CD14-positive monocyte (primary cell): ENCODE results near the gene SESN3. TPM values are rescaled to one million over a fixed set of nuclear protein-coding genes. Genes with fewer than 3 reads are reported as not detected.
A peak's percentile ranks its signal among the peaks of the same experiment; 100 is the strongest.

ENCODE experiments used
- DNase-seq, 3 donors: peaks; one replicate each; pipeline ENCODE4 v3.0.0-alpha.2; 2011 to 2022
- H2AFZ ChIP-seq: 2 replicates; pipeline ENCODE4 v1.6.0; 2012; ENCODE audit warnings: mild to moderate bottlenecking, low read depth, low read length, inconsistent platforms; ENCODE audit not compliant: insufficient read depth, poor library complexity, severe bottlenecking
- H3K27ac ChIP-seq, 2 donors: 1 replicate in 1 of 2; 2 replicates in 1 of 2; pipeline ENCODE4 v1.5.1; 2012 to 2013; ENCODE audit warnings: low read length in 2 of 2, control low read depth in 1 of 2, inconsistent platforms in 1 of 2, low read depth in 1 of 2, mild to moderate bottlenecking in 1 of 2
- H3K27me3 ChIP-seq, 2 donors: one replicate each; pipeline versions ENCODE4 v1.6.0 to v1.6.1; 2011 to 2013; ENCODE audit warnings: low read length in 2 of 2; ENCODE audit not compliant: control insufficient read depth in 2 of 2, insufficient read depth in 2 of 2
- H3K36me3 ChIP-seq, 2 donors: replicated peaks in 1 of 2; 1 replicate in 1 of 2; 2 replicates in 1 of 2; pipeline versions ENCODE4 v1.5.1 to v1.6.1; 2012 to 2013; ENCODE audit warnings: low read length in 2 of 2, control low read depth in 1 of 2, inconsistent platforms in 1 of 2, mild to moderate bottlenecking in 1 of 2; ENCODE audit not compliant: insufficient read depth in 2 of 2, control insufficient read depth in 1 of 2
- H3K4me1 ChIP-seq, 2 donors: 1 replicate in 1 of 2; 2 replicates in 1 of 2; pipeline versions ENCODE4 v1.5.1 to v1.6.1; 2012 to 2013; ENCODE audit warnings: low read length in 2 of 2, control low read depth in 1 of 2, inconsistent platforms in 1 of 2, mild to moderate bottlenecking in 1 of 2, moderate library complexity in 1 of 2; ENCODE audit not compliant: insufficient read depth in 2 of 2, control insufficient read depth in 1 of 2
- H3K4me2 ChIP-seq: replicated peaks from 2 replicates; pipeline ENCODE3; 2012; ENCODE audit warnings: low read length, moderate library complexity, mild to moderate bottlenecking; ENCODE audit not compliant: poor library complexity, severe bottlenecking; ENCODE audit errors: extremely low read depth
- H3K4me3 ChIP-seq, 3 experiments: fragments of 200-600 bp in 1 of 3; sonication (generic) in 1 of 3; replicated peaks in 1 of 3; 1 replicate in 2 of 3; 2 replicates in 1 of 3; pipeline ENCODE4 v1.5.1; 2011 to 2013; ENCODE audit warnings: low read length in 3 of 3, mild to moderate bottlenecking in 3 of 3, control low read depth in 2 of 3, low read depth in 2 of 3, inconsistent platforms in 1 of 3, moderate library complexity in 1 of 3
- H3K79me2 ChIP-seq: 2 replicates; pipeline ENCODE4 v1.6.0; 2012; ENCODE audit warnings: mild to moderate bottlenecking, control low read depth, inconsistent platforms, low read length, moderate library complexity; ENCODE audit not compliant: insufficient read depth
- H3K9ac ChIP-seq: 2 replicates; pipeline ENCODE4 v1.6.0; 2017; ENCODE audit warnings: low read length, mild to moderate bottlenecking; ENCODE audit not compliant: insufficient read depth, poor library complexity, severe bottlenecking
- H3K9me3 ChIP-seq, 2 donors: replicated peaks in 1 of 2; 1 replicate in 1 of 2; 2 replicates in 1 of 2; pipeline versions ENCODE4 v1.5.1 to v1.6.1; 2012 to 2013; ENCODE audit warnings: low read length in 2 of 2, control low read depth in 1 of 2; ENCODE audit not compliant: control insufficient read depth in 1 of 2, insufficient read depth in 1 of 2
- H4K20me1 ChIP-seq: 2 replicates; pipeline ENCODE4 v1.6.0; 2012; ENCODE audit warnings: mild to moderate bottlenecking, low read length, control low read depth, moderate library complexity; ENCODE audit not compliant: insufficient read depth
- H3K27ac Mint-ChIP-seq, 7 donors: one replicate each; pipeline ENCODE4 v1.8.0; 2020; ENCODE audit warnings: mild to moderate bottlenecking in 7 of 7, mixed read lengths in 7 of 7, moderate library complexity in 6 of 7, inconsistent platforms in 2 of 7
- H3K27me3 Mint-ChIP-seq, 3 donors: one replicate each; pipeline ENCODE4 v1.8.0; 2021 to 2022; ENCODE audit warnings: low read depth in 3 of 3, mild to moderate bottlenecking in 3 of 3, mixed read lengths in 3 of 3, moderate library complexity in 3 of 3, inconsistent platforms in 1 of 3
- H3K36me3 Mint-ChIP-seq, 2 donors: one replicate each; pipeline ENCODE4 v1.8.0; 2020; ENCODE audit warnings: mixed read lengths in 2 of 2, inconsistent platforms in 1 of 2, mild to moderate bottlenecking in 1 of 2
- H3K4me1 Mint-ChIP-seq: one replicate; pipeline ENCODE4 v1.8.0; 2020; ENCODE audit warnings: mild to moderate bottlenecking, mixed read lengths
- H3K4me3 Mint-ChIP-seq, 2 donors: one replicate each; pipeline ENCODE4 v1.8.0; 2020; ENCODE audit warnings: mild to moderate bottlenecking in 2 of 2, mixed read lengths in 2 of 2, moderate library complexity in 1 of 2
- H3K9me3 Mint-ChIP-seq, 7 donors: one replicate each; pipeline ENCODE4 v1.8.0; 2020 to 2022; ENCODE audit warnings: mixed read lengths in 7 of 7, mild to moderate bottlenecking in 6 of 7, moderate library complexity in 6 of 7, inconsistent platforms in 2 of 7
- CTCF ChIP-seq: fragments of 200-600 bp; IDR thresholded peaks from one replicate; pipeline ENCODE4 v1.8.0; 2022; ENCODE audit warnings: antibody characterized with exemption, mild to moderate bottlenecking
- WGBS: methylation state at CpG from one replicate; pipeline ENCODE4 v1.1.5; 2013; ENCODE audit warnings: missing lambda C conversion rate; ENCODE audit not compliant: insufficient coverage; 5-methylcytosine and 5-hydroxymethylcytosine counted together
- intact Hi-C, 2 donors: fragments of 100-400 bp; cut with micrococcal nuclease; formaldehyde crosslinking; loops; one replicate each; pipeline versions ENCODE4 v1.15.0 to v1.15.1; 2023
- polyA plus RNA-seq, 3 donors: library from polyadenylated mRNA; depleted of rRNA in 1 of 3; unstranded in 2 of 3; stranded (reverse) in 1 of 3; fragments of 300-500 nt in 2 of 3; fragments of >200 nt in 1 of 3; fragmentation: Illumina TruSeq in 2 of 3; gene quantifications; 1 replicate in 2 of 3; 2 replicates in 1 of 3; pipeline ENCODE4 v1.2.3, GENCODE V29; 2012 to 2021

Gene SESN3
- polyA plus RNA-seq, 3 donors = 1.1 to 7.4 (median 1.4) TPM

DNA sequence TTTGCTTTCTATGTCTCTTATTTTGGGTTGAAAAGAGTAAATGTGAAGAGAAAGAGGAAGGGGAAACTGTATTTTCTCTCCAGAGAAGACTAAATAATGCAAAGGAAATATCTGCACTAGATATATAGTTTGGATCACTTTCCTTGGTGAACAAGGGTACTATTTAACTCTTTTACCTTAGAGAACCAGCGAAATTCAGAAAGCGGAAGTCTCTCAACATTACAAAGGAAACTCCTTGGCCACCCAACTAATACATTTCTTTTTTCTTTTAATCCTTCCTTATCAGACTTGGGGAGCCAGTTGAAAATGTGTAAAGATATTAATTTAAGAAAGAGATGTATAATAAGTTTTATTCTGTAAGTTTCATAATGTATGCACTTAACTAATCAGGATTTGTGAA, 64.2 kb downstream of the SESN3 start:
- no peaks in the 10 kb centered on the region for H4K20me1 ChIP-seq
- H3K36me3 ChIP-seq = peaks cover 14 to 21% of the 10 kb centered on the region in 2 donors
- no peaks in the 10 kb centered on the region for H3K27me3 ChIP-seq
- intact Hi-C loops = no loop called here
- H3K36me3 Mint-ChIP-seq = peaks cover 15 to 18% of the 10 kb centered on the region in 2 donors
- H3K4me3 Mint-ChIP-seq = no peak overlapping the region
- peaks cover 7% of the 10 kb centered on the region for H3K4me1 Mint-ChIP-seq
- no peaks in the 10 kb centered on the region for H3K4me1 ChIP-seq
- no peak overlapping the region for H3K4me2 ChIP-seq
- no peak for TF ChIP-seq CTCF
- H3K27ac ChIP-seq = no peak overlapping the region
- no CpG with 5 or more reads among the region's 2 CpGs for WGBS
- no peak overlapping the region for H3K4me3 ChIP-seq
- H2AFZ ChIP-seq = no peak overlapping the region
- no peaks in the 10 kb centered on the region for H3K9me3 ChIP-seq
- no peak overlapping the region for H3K27ac Mint-ChIP-seq
- no peak overlapping the region for H3K9ac ChIP-seq
- no peak for DNase-seq
- H3K27me3 Mint-ChIP-seq = no peaks in the 10 kb centered on the region
- no peaks in the 10 kb centered on the region for H3K9me3 Mint-ChIP-seq
- no peaks in the 10 kb centered on the region for H3K79me2 ChIP-seq

GRCh38 chr11:95165638-95166037, 65.4 kb downstream of the SESN3 start:
- no peak overlapping the region for H3K9ac ChIP-seq
- no peak overlapping the region for H2AFZ ChIP-seq
- no peaks in the 10 kb centered on the region for H3K27me3 ChIP-seq
- H3K9me3 ChIP-seq = no peaks in the 10 kb centered on the region
- no peak overlapping the region for H3K27ac ChIP-seq
- H3K79me2 ChIP-seq = no peaks in the 10 kb centered on the region
- TF ChIP-seq CTCF = no peak
- no peak overlapping the region for H3K4me3 Mint-ChIP-seq
- H3K27me3 Mint-ChIP-seq = no peaks in the 10 kb centered on the region
- H3K4me3 ChIP-seq = no peak overlapping the region
- H3K4me1 ChIP-seq = no peaks in the 10 kb centered on the region
- peak overlapping the region in 1 of 7 donors; percentile 38 for H3K27ac Mint-ChIP-seq
- intact Hi-C loops = no loop called here
- peaks cover 2 to 10% of the 10 kb centered on the region in 2 donors for H3K36me3 ChIP-seq
- H3K4me2 ChIP-seq = no peak overlapping the region
- H3K4me1 Mint-ChIP-seq = peaks cover 7% of the 10 kb centered on the region
- no peaks in the 10 kb centered on the region for H3K9me3 Mint-ChIP-seq
- peaks cover 8 to 14% of the 10 kb centered on the region in 2 donors for H3K36me3 Mint-ChIP-seq
- DNase-seq = no peak
- no peaks in the 10 kb centered on the region for H4K20me1 ChIP-seq
